Melanocyte of skin (primary cell): ENCODE results near the gene SLC25A18. TPM values are rescaled to one million over a fixed set of nuclear protein-coding genes. Genes with fewer than 3 reads are reported as not detected.

Source experiments
- total RNA-seq, 2 donors: library from RNA; depleted of rRNA; stranded (reverse); fragments of >200 nt; gene quantifications; 2 replicates each; pipeline ENCODE4 v1.2.3, GENCODE V29; 2012

The SLC25A18 gene
- under 1 TPM; under 0.01 to 0.67 TPM for total RNA-seq

GRCh38 chr22:17562906-17563870, at the start of gene SLC25A18:
SLC25A18 (plus strand) TSS chr22:17563498; CDS start chr22:17579945, 16,447 bp downstream.

GRCh38 chr22:17628406-17629172, 65.3 kb downstream of the SLC25A18 start, which contains the start of gene ATP6V1E1:
ATP6V1E1 (minus strand) TSS chr22:17628749; CDS start chr22:17628635, 114 bp downstream.

GRCh38 chr22:17638432-17639246, 75.3 kb downstream of the SLC25A18 start, which contains the start of gene BCL2L13:
BCL2L13 (plus strand) TSS chr22:17638757; CDS start chr22:17655712, 16,955 bp downstream.

Other genes starting within 250 kb of the SLC25A18 start
- gene CECR2, start 194.0 kb upstream of the SLC25A18 start, total RNA-seq: 1 to 10 TPM; 2.1 to 3.7 TPM
- gene ATP6V1E1, start 65.3 kb downstream of the SLC25A18 start, total RNA-seq: 100 to 1,000 TPM; 279 to 286 TPM
- gene BCL2L13, start 75.3 kb downstream of the SLC25A18 start, total RNA-seq: 100 to 1,000 TPM; 111 to 118 TPM
- gene BID, start 211.0 kb downstream of the SLC25A18 start, total RNA-seq: 10 to 100 TPM; 13.8 to 18.3 TPM